Neural cell (in vitro differentiated cells): ENCODE data around the gene TRIM44. TPM values are rescaled to one million over a fixed set of nuclear protein-coding genes. Genes with fewer than 3 reads are reported as not detected.

Source experiments
- H2AFZ ChIP-seq: fragments of 200-600, 300-800 bp; sonication (generic), shearing (Covaris generic); 2 replicates; pipeline ENCODE4 v1.6.0; 2014; ENCODE audit warnings: low read depth, mild to moderate bottlenecking, antibody characterized with exemption, low read length, moderate library complexity
- H3F3A ChIP-seq: fragments of 200-600 bp; shearing (Covaris generic); 2 replicates; pipeline ENCODE4 v1.6.1; 2016; ENCODE audit warnings: mild to moderate bottlenecking, moderate library complexity, mixed read lengths, antibody characterized with exemption, low read length; ENCODE audit not compliant: insufficient read depth, poor library complexity, severe bottlenecking
- H3K27ac ChIP-seq: fragments of 200-600, 300-800 bp; sonication (generic), shearing (Covaris generic); 2 replicates; pipeline ENCODE4 v1.5.1; 2014; ENCODE audit warnings: mild to moderate bottlenecking, low read length, moderate library complexity
- H3K27me3 ChIP-seq: fragments of 300-800, 200-600 bp; sonication (generic), shearing (Covaris generic); 2 replicates; pipeline ENCODE4 v1.6.0; 2014; ENCODE audit warnings: mild to moderate bottlenecking, low read depth, low read length, moderate library complexity; ENCODE audit not compliant: insufficient read depth
- H3K36me3 ChIP-seq: fragments of 300-800, 200-600 bp; sonication (generic), shearing (Covaris generic); 2 replicates; pipeline ENCODE4 v1.5.1; 2014; ENCODE audit warnings: mild to moderate bottlenecking, antibody characterized with exemption, low read length, moderate library complexity; ENCODE audit not compliant: insufficient read depth
- H3K4me2 ChIP-seq: fragments of 300-800, 200-600 bp; sonication (generic), shearing (Covaris generic); 2 replicates; pipeline ENCODE4 v1.6.0; 2014; ENCODE audit warnings: mild to moderate bottlenecking, low read length
- H3K4me3 ChIP-seq: fragments of 300-800, 200-600 bp; sonication (generic), shearing (Covaris generic); 2 replicates; pipeline ENCODE4 v1.5.1; 2014; ENCODE audit warnings: mild to moderate bottlenecking, low read length, moderate library complexity
- H3K79me2 ChIP-seq: fragments of 200-600 bp; shearing (Covaris generic); replicated peaks from 2 replicates; pipeline ENCODE4 v1.6.0; 2014; ENCODE audit warnings: mild to moderate bottlenecking, low read length, moderate library complexity; ENCODE audit not compliant: insufficient read depth
- H3K9ac ChIP-seq: fragments of 300-800, 200-600 bp; sonication (generic), shearing (Covaris generic); 2 replicates; pipeline ENCODE4 v1.6.1; 2016; ENCODE audit warnings: mild to moderate bottlenecking, low read length, mixed read lengths
- H3K9me2 ChIP-seq: fragments of 200-600 bp; shearing (Covaris generic); 2 replicates; pipeline ENCODE4 v1.6.1; 2016; ENCODE audit warnings: mild to moderate bottlenecking, low read length, mixed read lengths; ENCODE audit not compliant: insufficient read depth
- H3K9me3 ChIP-seq: fragments of 200-600, 300-800 bp; sonication (generic), shearing (Covaris generic); 2 replicates; pipeline ENCODE4 v1.6.1; 2016; ENCODE audit warnings: mild to moderate bottlenecking, mixed run types, low read length, moderate library complexity, mixed read lengths
- H4K20me1 ChIP-seq: fragments of 200-600 bp; shearing (Covaris generic); 2 replicates; pipeline ENCODE4 v1.6.1; 2016; ENCODE audit warnings: mild to moderate bottlenecking, mixed run types; ENCODE audit not compliant: insufficient read depth
- CTCF ChIP-seq: fragments of 450-650 bp; IDR thresholded peaks from 2 replicates; pipeline ENCODE4 v1.5.1; 2014; ENCODE audit warnings: antibody characterized with exemption, mild to moderate bottlenecking, moderate library complexity; ENCODE audit not compliant: poor library complexity, severe bottlenecking
- EP300 ChIP-seq: fragments of 450-650 bp; conservative IDR thresholded peaks from 2 replicates; pipeline ENCODE4 v1.6.1; 2014; ENCODE audit warnings: antibody characterized with exemption, mild to moderate bottlenecking, moderate library complexity; ENCODE audit not compliant: poor library complexity, severe bottlenecking
- EZH2 ChIP-seq: fragments of 200-600, 300-800 bp; shearing (Covaris generic), sonication (generic); IDR thresholded peaks from 2 replicates; pipeline ENCODE4 v1.6.1; 2014; ENCODE audit warnings: antibody characterized with exemption, low read length, borderline replicate concordance, mild to moderate bottlenecking; ENCODE audit not compliant: insufficient read depth, poor library complexity, severe bottlenecking
- MXI1 ChIP-seq: fragments of 450-650 bp; conservative IDR thresholded peaks from 2 replicates; pipeline ENCODE4 v1.6.1; 2014; ENCODE audit warnings: antibody characterized with exemption, mild to moderate bottlenecking; ENCODE audit not compliant: poor library complexity, severe bottlenecking
- POLR2AphosphoS5 ChIP-seq: IDR thresholded peaks from 2 replicates; pipeline ENCODE4 v1.6.1; 2012
- RAD21 ChIP-seq: fragments of 450-650 bp; conservative IDR thresholded peaks from 2 replicates; pipeline ENCODE4 v1.6.1; 2014; ENCODE audit warnings: antibody characterized with exemption, mild to moderate bottlenecking, moderate library complexity
- REST ChIP-seq: IDR thresholded peaks from 2 replicates; pipeline ENCODE4 v1.6.1; 2012; ENCODE audit warnings: borderline replicate concordance
- SMC3 ChIP-seq: fragments of 450-650 bp; conservative IDR thresholded peaks from 2 replicates; pipeline ENCODE4 v1.6.1; 2014; ENCODE audit warnings: antibody characterized with exemption, mild to moderate bottlenecking, moderate library complexity; ENCODE audit not compliant: poor library complexity
- TAF1 ChIP-seq: IDR thresholded peaks from 2 replicates; pipeline ENCODE4 v1.6.1; 2012; ENCODE audit warnings: low read depth
- polyA plus RNA-seq: library from polyadenylated mRNA; depleted of rRNA; stranded (reverse); fragments of >200 nt; gene quantifications from 2 replicates; pipeline ENCODE4 v1.2.3, GENCODE V29; 2014

The TRIM44 gene
- polyA plus RNA-seq, 1 donor from 2014 or later, result 14.9 TPM

GRCh38 chr11:35622070-35622469, 40.5 kb upstream of the TRIM44 start:
- peak overlapping the region; percentile 95 for H3K4me3 ChIP-seq
- H4K20me1 ChIP-seq, result no peaks in the 10 kb centered on the region
- H3K27ac ChIP-seq, result no peak overlapping the region
- peak overlapping the region; percentile 90 for H3K4me2 ChIP-seq
- H3F3A ChIP-seq, result peaks cover 5% of the 10 kb centered on the region
- no peak overlapping the region for H2AFZ ChIP-seq
- peaks cover 34% of the 10 kb centered on the region for H3K79me2 ChIP-seq
- no peaks in the 10 kb centered on the region for H3K36me3 ChIP-seq
- H3K9me3 ChIP-seq, result no peaks in the 10 kb centered on the region
- H3K27me3 ChIP-seq, result no peaks in the 10 kb centered on the region
- TF ChIP-seq RAD21 (no peak), EP300 (no peak), CTCF (no peak), SMC3 (no peak), TAF1 (no peak), REST (no peak), MXI1 (no peak), EZH2 (no peak), POLR2AphosphoS5 (no peak)
- no peaks in the 10 kb centered on the region for H3K9me2 ChIP-seq
- H3K9ac ChIP-seq, result no peak overlapping the region

GRCh38 chr11:35623621-35624168, 38.9 kb upstream of the TRIM44 start:
- H3K4me2 ChIP-seq, result no peak overlapping the region
- H3K27me3 ChIP-seq, result no peaks in the 10 kb centered on the region
- H3K36me3 ChIP-seq, result no peaks in the 10 kb centered on the region
- peaks cover 5% of the 10 kb centered on the region for H3F3A ChIP-seq
- no peaks in the 10 kb centered on the region for H4K20me1 ChIP-seq
- H3K9me3 ChIP-seq, result no peaks in the 10 kb centered on the region
- H3K9me2 ChIP-seq, result no peaks in the 10 kb centered on the region
- H3K27ac ChIP-seq, result no peak overlapping the region
- TF ChIP-seq CTCF (no peak), POLR2AphosphoS5 (no peak), SMC3 (no peak), TAF1 (no peak), REST (no peak), EZH2 (no peak), RAD21 (no peak), MXI1 (no peak), EP300 (no peak)
- no peak overlapping the region for H3K9ac ChIP-seq
- H2AFZ ChIP-seq, result no peak overlapping the region
- H3K4me3 ChIP-seq, result no peak overlapping the region
- H3K79me2 ChIP-seq, result peaks cover 34% of the 10 kb centered on the region
